Measurements from ENCODE around the gene ATG9B. TPM values are rescaled to one million over a fixed set of nuclear protein-coding genes. Genes with fewer than 3 reads are reported as not detected.

The ATG9B gene
- polyA plus RNA-seq, 1 of the 3 experiments (the other 2 are of a cell fraction), result 0.67 TPM

DNA sequence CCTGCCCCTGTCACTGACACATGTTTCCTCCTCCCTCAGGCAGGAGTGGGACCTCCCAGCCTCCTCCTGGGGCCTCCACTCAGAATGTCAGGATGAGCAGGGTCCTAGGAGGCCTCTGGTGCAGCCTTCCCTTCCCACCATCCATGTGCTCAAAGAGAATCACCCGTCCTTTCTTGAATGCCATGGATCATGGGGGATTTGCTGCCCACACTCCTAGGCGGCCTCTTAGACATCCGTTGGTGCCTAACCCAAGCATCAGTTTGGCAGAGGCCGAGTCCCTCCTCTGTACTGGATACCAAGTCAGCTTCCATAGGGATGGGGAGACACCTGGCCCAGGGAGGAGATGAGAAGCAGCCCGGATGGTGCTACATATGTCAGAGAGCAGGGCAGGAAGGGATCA lies 26.5 kb downstream of the ATG9B start (continued):
- TF ChIP-seq CTCF (IDR thresholded peaks at IDR 0.05), result no peak
- TF ChIP-seq RXRA (IDR thresholded peaks at IDR 0.05; ENCODE audit: borderline replicate concordance, low read depth), result no peak
- no peak for TF ChIP-seq TCF12 (IDR thresholded peaks at IDR 0.05)
- no peak for TF ChIP-seq FOXJ3 (CRISPR knock-in tag; IDR thresholded peaks at IDR 0.05)

DNA sequence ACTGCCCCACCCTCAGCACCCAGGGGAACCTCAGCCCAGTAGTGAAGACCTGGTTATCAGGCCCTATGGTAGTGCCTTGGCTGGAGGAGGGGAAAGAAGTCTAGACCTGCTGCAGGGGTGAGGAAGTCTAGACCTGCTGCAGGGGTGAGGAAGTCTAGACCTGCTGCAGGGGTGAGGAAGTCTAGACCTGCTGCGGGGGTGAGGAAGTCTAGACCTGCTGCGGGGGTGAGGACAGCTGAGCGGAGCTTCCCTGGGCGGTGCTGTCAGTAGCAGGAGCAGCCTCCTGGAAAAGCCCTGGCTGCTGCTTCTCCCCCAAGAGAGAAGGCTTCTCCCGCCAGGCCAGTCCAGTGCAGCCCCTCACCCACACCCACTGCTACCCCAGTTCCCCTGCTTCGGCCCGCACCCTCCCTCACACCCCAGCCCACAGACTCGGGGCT lies 27.2 kb downstream of the ATG9B start:
- WGBS (ENCODE audit: low lambda C conversion rate), result 80% methylated on average over 6 of the region's 8 CpGs
- TF ChIP-seq ELF1 (IDR thresholded peaks at IDR 0.05) (no peak), GATA2 (CRISPR knock-in tag; IDR thresholded peaks at IDR 0.05) (no peak), SMC3 (IDR thresholded peaks at IDR 0.05; ENCODE audit: low read depth, low read length) (no peak), USF2 (IDR thresholded peaks at IDR 0.05; ENCODE audit: borderline replicate concordance, low read depth, low read length) (no peak), MXI1 (IDR thresholded peaks at IDR 0.05; ENCODE audit: low read depth, low read length) (no peak), NRF1 (IDR thresholded peaks at IDR 0.05; ENCODE audit: low read depth, low read length) (no peak), FOXM1 (IDR thresholded peaks at IDR 0.05; ENCODE audit: low read depth) (no peak), USF1 (IDR thresholded peaks at IDR 0.05; ENCODE audit: borderline replicate concordance, low read depth) (no peak), RAD21 (IDR thresholded peaks at IDR 0.05; ENCODE audit: low read length) (no peak), TCF12 (IDR thresholded peaks at IDR 0.05) (no peak), TAF1 (IDR thresholded peaks at IDR 0.05; ENCODE audit: borderline replicate concordance, low read depth, low read length) (no peak), RXRA (IDR thresholded peaks at IDR 0.05; ENCODE audit: borderline replicate concordance, low read depth) (no peak), CHD2 (IDR thresholded peaks at IDR 0.05; ENCODE audit: low read length, partially characterized antibody) (no peak), MEF2A (IDR thresholded peaks at IDR 0.05; ENCODE audit: borderline replicate concordance, low read depth) (no peak), GABPA (IDR thresholded peaks at IDR 0.05; ENCODE audit: low read depth) (no peak), SIN3A (IDR thresholded peaks at IDR 0.05; ENCODE audit: borderline replicate concordance, low read depth, low read length) (no peak), FOXJ3 (CRISPR knock-in tag; IDR thresholded peaks at IDR 0.05) (no peak), TEAD4 (IDR thresholded peaks at IDR 0.05; ENCODE audit: borderline replicate concordance, insufficient read depth) (no peak)
- H3K9me3 ChIP-seq, result no peaks in the 10 kb centered on the region
- no peak overlapping the region for H3K4me2 ChIP-seq
- no peaks in the 10 kb centered on the region for H3K79me2 ChIP-seq (ENCODE audit: insufficient read depth)
- H3K9me2 ChIP-seq, result no peaks in the 10 kb centered on the region
- H3K4me3 ChIP-seq (ENCODE audit: low read depth in 2 of 2, low read length in 1 of 2), result no peak overlapping the region
- no peaks in the 10 kb centered on the region for H3F3A ChIP-seq (replicated peaks; ENCODE audit: insufficient read depth)
- DNase-seq, result peak; percentile 27
- ChIA-PET CTCF (interaction anchor here (1.3 to 2.8 kb wide), 7 partner anchors 8 to 127 kb away, joined by 3 to 12 read pairs (median 6); no protein-coding TSS in a partner anchor), POLR2A (no interaction called here)
- peaks cover 0 to 11% of the 10 kb centered on the region in 2 experiments; a peak in 1 of 4 replicates for H3K4me1 ChIP-seq (ENCODE audit: control insufficient read depth in 1 of 2, insufficient read depth in 2 of 2, low read depth in 1 of 2, low read length in 1 of 2)
- H3K27ac ChIP-seq (ENCODE audit: low read depth in 2 of 2, low read length in 1 of 2), result no peak overlapping the region
- H3K9ac ChIP-seq, result no peak overlapping the region
- no peaks in the 10 kb centered on the region for H4K20me1 ChIP-seq (ENCODE audit: insufficient read depth)
- H2AFZ ChIP-seq (ENCODE audit: low read depth), result no peak overlapping the region
- H3K27me3 ChIP-seq (ENCODE audit: insufficient read depth), result no peaks in the 10 kb centered on the region
- no peaks in the 10 kb centered on the region for H3K36me3 ChIP-seq (replicated peaks in 1 of 2; ENCODE audit: control insufficient read depth in 1 of 2, insufficient read depth in 2 of 2, low read length in 1 of 2)
